ENCODE data around the gene ASCL4. TPM values are rescaled to one million over a fixed set of nuclear protein-coding genes. Genes with fewer than 3 reads are reported as not detected.

The ASCL4 gene
- total RNA-seq, 1 donor from 2014 or later, result not detected

- no peak for DNase-seq (ENCODE audit: low spot score, unreplicated experiment)
- H3K27ac Mint-ChIP-seq, result no peak overlapping the region
- H3K4me1 Mint-ChIP-seq (ENCODE audit: low read depth), result no peaks in the 10 kb centered on the region
- no peak overlapping the region for H3K4me3 Mint-ChIP-seq (ENCODE audit: low read depth)
- H3K36me3 Mint-ChIP-seq (ENCODE audit: insufficient read depth), result no peaks in the 10 kb centered on the region
- TF ChIP-seq, protein P1, sequence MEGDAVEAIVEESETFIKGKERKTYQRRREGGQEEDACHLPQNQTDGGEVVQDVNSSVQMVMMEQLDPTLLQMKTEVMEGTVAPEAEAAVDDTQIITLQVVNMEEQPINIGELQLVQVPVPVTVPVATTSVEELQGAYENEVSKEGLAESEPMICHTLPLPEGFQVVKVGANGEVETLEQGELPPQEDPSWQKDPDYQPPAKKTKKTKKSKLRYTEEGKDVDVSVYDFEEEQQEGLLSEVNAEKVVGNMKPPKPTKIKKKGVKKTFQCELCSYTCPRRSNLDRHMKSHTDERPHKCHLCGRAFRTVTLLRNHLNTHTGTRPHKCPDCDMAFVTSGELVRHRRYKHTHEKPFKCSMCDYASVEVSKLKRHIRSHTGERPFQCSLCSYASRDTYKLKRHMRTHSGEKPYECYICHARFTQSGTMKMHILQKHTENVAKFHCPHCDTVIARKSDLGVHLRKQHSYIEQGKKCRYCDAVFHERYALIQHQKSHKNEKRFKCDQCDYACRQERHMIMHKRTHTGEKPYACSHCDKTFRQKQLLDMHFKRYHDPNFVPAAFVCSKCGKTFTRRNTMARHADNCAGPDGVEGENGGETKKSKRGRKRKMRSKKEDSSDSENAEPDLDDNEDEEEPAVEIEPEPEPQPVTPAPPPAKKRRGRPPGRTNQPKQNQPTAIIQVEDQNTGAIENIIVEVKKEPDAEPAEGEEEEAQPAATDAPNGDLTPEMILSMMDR (IDR thresholded peaks at IDR 0.05; ENCODE audit: unreplicated experiment), result no peak
- H3K27me3 Mint-ChIP-seq, result no peaks in the 10 kb centered on the region
- peaks cover 5% of the 10 kb centered on the region for H3K9me3 Mint-ChIP-seq (ENCODE audit: low read depth)
These were observed 13.8 kb downstream of the ASCL4 start for GRCh38 chr12:107788281-107788680.

DNA sequence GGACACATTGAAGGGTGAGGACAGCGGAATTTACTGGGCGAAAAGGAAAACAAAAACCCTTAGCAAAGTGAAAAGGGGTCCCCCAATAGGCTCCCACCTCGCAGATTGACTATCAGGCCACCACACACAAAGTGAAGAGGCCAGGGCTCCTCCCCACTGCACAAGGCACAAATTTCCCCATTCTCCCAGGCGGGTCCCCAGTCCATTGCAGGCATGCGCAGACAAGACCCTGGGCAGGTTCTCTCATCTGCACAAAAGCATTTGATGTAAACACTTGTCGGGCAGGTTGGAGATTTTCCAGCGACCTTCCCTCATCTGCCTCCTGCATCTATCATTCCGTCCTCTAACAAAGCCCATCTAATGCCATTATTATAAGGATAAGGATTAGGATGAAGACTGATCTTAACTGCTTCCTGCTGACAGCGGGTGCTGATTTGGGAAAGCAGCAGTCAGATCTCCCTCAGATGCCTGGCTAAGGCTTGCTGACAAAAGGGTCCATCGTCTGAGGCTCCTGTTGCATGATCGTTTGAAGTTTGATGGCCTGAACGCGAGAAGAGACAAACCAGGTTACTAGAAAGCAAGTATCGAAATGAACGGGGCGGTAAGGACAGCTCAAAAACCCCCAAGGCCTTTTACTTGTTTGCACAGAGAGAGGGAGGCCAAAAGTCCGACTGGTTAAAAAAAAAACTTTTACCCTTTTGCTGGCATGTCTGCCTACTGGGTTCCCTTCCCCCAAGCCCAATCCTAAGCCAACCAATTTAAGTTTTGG lies 14.4 kb downstream of the ASCL4 start:
- no peaks in the 10 kb centered on the region for H3K27me3 Mint-ChIP-seq

GRCh38 chr12:107791465-107792089 lies 17.1 kb downstream of the ASCL4 start:
- TF ChIP-seq, protein P1 (IDR thresholded peaks at IDR 0.05; ENCODE audit: unreplicated experiment), result no peak
- H3K36me3 Mint-ChIP-seq (ENCODE audit: insufficient read depth), result no peaks in the 10 kb centered on the region
- no peak overlapping the region for H3K4me3 Mint-ChIP-seq (ENCODE audit: low read depth)
- H3K27ac Mint-ChIP-seq, result no peak overlapping the region
- peaks cover 5% of the 10 kb centered on the region for H3K9me3 Mint-ChIP-seq (ENCODE audit: low read depth)
- H3K4me1 Mint-ChIP-seq (ENCODE audit: low read depth), result no peaks in the 10 kb centered on the region
- no peak for DNase-seq (ENCODE audit: low spot score, unreplicated experiment)
- H3K27me3 Mint-ChIP-seq, result peaks cover 5% of the 10 kb centered on the region

More for the DNA sequence above, 14.4 kb downstream of the ASCL4 start:
- no peak for DNase-seq (ENCODE audit: low spot score, unreplicated experiment)
- no peak overlapping the region for H3K4me3 Mint-ChIP-seq (ENCODE audit: low read depth)
- H3K36me3 Mint-ChIP-seq (ENCODE audit: insufficient read depth), result no peaks in the 10 kb centered on the region
- no peaks in the 10 kb centered on the region for H3K4me1 Mint-ChIP-seq (ENCODE audit: low read depth)
- TF ChIP-seq, protein P1 (IDR thresholded peaks at IDR 0.05; ENCODE audit: unreplicated experiment), result no peak
- no peak overlapping the region for H3K27ac Mint-ChIP-seq
- peaks cover 5% of the 10 kb centered on the region for H3K9me3 Mint-ChIP-seq (ENCODE audit: low read depth)

- Mint-ChIP-seq H3K4me3 (ENCODE audit: low read depth) (no peak overlapping the region), H3K27ac (no peak overlapping the region), H3K4me1 (ENCODE audit: low read depth) (no peaks in the 10 kb centered on the region), H3K9me3 (ENCODE audit: low read depth) (peaks cover 5% of the 10 kb centered on the region), H3K27me3 (peaks cover 5% of the 10 kb centered on the region), H3K36me3 (ENCODE audit: insufficient read depth) (no peaks in the 10 kb centered on the region)
- no peak for DNase-seq (ENCODE audit: low spot score, unreplicated experiment)
- TF ChIP-seq, protein P1 (IDR thresholded peaks at IDR 0.05; ENCODE audit: unreplicated experiment), result no peak
These were observed 19.9 kb downstream of the ASCL4 start for GRCh38 chr12:107794451-107794850.

DNA sequence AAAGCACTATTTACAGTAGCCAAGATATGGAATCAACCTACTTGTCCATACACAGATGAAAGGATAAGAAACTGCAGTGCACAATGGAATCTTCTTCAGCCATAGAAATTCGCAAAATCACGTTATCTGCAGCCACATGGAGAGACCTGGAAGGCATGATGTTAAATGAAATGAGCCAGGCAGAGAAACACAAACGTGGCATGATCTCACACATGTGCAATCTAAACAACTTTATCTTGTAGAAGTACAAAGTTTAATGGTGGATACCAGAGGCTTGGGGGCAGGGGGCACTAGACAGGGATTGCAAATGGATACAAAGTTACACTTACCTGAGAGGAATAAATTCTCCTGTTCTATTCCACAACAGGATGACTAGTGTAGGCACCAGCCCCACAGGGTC lies 24.1 kb downstream of the ASCL4 start:
- no peak overlapping the region for H3K4me3 Mint-ChIP-seq (ENCODE audit: low read depth)
- no peaks in the 10 kb centered on the region for H3K9me3 Mint-ChIP-seq (ENCODE audit: low read depth)
- H3K27me3 Mint-ChIP-seq, result peaks cover 9% of the 10 kb centered on the region
- H3K4me1 Mint-ChIP-seq (ENCODE audit: low read depth), result no peaks in the 10 kb centered on the region
- TF ChIP-seq, protein P1 (IDR thresholded peaks at IDR 0.05; ENCODE audit: unreplicated experiment), result no peak
- H3K36me3 Mint-ChIP-seq (ENCODE audit: insufficient read depth), result no peaks in the 10 kb centered on the region
- no peak for DNase-seq (ENCODE audit: low spot score, unreplicated experiment)
- no peak overlapping the region for H3K27ac Mint-ChIP-seq

Measured in progenitor cell of endocrine pancreas (in vitro differentiated cells).